Loucy (cell line): ENCODE measurements around the gene TRIP4.

Experiments
- CTCF ChIP-seq: fragments of 200-600 bp; sonication (generic); conservative IDR thresholded peaks from 2 replicates; pipeline ENCODE4 v1.5.1; 2014; ENCODE audit warnings: mild to moderate bottlenecking, antibody characterized with exemption, low read length
- EZH2phosphoT487 ChIP-seq: fragments of 200-600 bp; IDR thresholded peaks from 2 replicates; pipeline ENCODE4 v1.6.1; 2018; ENCODE audit warnings: antibody characterized with exemption, mild to moderate bottlenecking, moderate library complexity, borderline replicate concordance

- no peak for TF ChIP-seq CTCF
- TF ChIP-seq EZH2phosphoT487 = no peak
Observed at GRCh38 chr15:64430000-64430735, 42.5 kb downstream of the TRIP4 start.
